ENCODE results near the gene EFNA2.

DNA sequence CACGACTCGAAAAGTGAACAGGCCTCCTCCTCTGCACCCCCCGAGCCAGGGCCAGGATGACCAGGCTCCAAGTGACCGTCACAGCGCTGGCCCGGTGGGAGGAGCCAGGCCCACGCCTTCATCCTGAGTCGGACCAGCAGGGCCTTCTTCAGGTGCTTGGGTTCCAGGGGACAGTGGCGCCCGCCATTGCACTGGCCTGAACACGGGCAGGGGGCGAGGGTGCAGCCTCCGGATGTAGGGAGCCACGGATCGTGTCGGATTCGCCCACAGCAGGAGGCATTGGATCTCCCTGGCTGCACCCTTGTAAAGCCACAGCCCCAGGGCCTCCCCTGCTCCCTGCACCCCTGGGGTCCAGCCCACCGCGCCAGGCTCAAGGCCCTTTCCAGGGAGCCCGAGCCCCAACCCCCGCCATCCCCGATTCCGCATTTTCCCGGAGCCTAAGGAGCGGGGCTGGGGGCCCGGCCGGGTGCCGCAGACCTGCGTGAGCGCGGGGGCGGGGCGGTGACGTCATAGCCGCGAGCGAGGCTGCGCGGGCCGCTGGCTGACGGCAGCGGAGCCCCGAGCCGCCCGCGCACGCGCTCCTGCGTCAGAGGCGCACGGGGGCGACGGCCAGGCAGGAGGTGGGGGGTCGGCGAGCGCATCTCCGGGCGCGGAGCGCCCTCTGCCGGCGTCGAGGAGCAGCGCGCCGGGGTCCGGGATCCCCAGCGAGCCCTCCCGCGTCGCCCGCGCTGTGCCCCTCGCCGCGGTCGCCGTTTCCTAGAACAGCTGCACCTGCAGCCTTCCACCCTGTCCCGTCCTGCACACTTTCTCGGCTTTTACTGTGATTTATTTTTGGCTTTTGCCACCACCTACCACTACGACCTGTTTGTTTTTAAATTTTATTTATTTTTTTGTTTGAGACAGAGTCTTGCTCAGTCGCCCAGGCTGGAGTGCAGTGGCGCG is 45.6 kb upstream of the EFNA2 start:
- TF ChIP-seq POLR2A (IDR thresholded peaks at IDR 0.05; ENCODE audit: low read depth, low read length) (no peak), POLR2AphosphoS5 (IDR thresholded peaks at IDR 0.05; ENCODE audit: low read depth, low read length) (no peak), TAF1 (IDR thresholded peaks at IDR 0.05; ENCODE audit: borderline replicate concordance, low read depth, low read length) (no peak)

Data from GM12892 (cell line).